CD14-positive monocyte (primary cell): ENCODE measurements around the gene MVB12B. TPM values are rescaled to one million over a fixed set of nuclear protein-coding genes. Genes with fewer than 3 reads are reported as not detected.

Experiments
- DNase-seq, 3 donors: peaks; one replicate each; pipeline ENCODE4 v3.0.0-alpha.2; 2011 to 2022
- H2AFZ ChIP-seq: 2 replicates; pipeline ENCODE4 v1.6.0; 2012; ENCODE audit warnings: mild to moderate bottlenecking, low read depth, low read length, inconsistent platforms; ENCODE audit not compliant: insufficient read depth, poor library complexity, severe bottlenecking
- H3K27ac ChIP-seq, 2 donors: 1 replicate in 1 of 2; 2 replicates in 1 of 2; pipeline ENCODE4 v1.5.1; 2012 to 2013; ENCODE audit warnings: low read length in 2 of 2, control low read depth in 1 of 2, inconsistent platforms in 1 of 2, low read depth in 1 of 2, mild to moderate bottlenecking in 1 of 2
- H3K27me3 ChIP-seq, 2 donors: one replicate each; pipeline versions ENCODE4 v1.6.0 to v1.6.1; 2011 to 2013; ENCODE audit warnings: low read length in 2 of 2; ENCODE audit not compliant: control insufficient read depth in 2 of 2, insufficient read depth in 2 of 2
- H3K36me3 ChIP-seq, 2 donors: replicated peaks in 1 of 2; 1 replicate in 1 of 2; 2 replicates in 1 of 2; pipeline versions ENCODE4 v1.5.1 to v1.6.1; 2012 to 2013; ENCODE audit warnings: low read length in 2 of 2, control low read depth in 1 of 2, inconsistent platforms in 1 of 2, mild to moderate bottlenecking in 1 of 2; ENCODE audit not compliant: insufficient read depth in 2 of 2, control insufficient read depth in 1 of 2
- H3K4me1 ChIP-seq, 2 donors: 1 replicate in 1 of 2; 2 replicates in 1 of 2; pipeline versions ENCODE4 v1.5.1 to v1.6.1; 2012 to 2013; ENCODE audit warnings: low read length in 2 of 2, control low read depth in 1 of 2, inconsistent platforms in 1 of 2, mild to moderate bottlenecking in 1 of 2, moderate library complexity in 1 of 2; ENCODE audit not compliant: insufficient read depth in 2 of 2, control insufficient read depth in 1 of 2
- H3K4me2 ChIP-seq: replicated peaks from 2 replicates; pipeline ENCODE3; 2012; ENCODE audit warnings: low read length, moderate library complexity, mild to moderate bottlenecking; ENCODE audit not compliant: poor library complexity, severe bottlenecking; ENCODE audit errors: extremely low read depth
- H3K4me3 ChIP-seq, 3 experiments: fragments of 200-600 bp in 1 of 3; sonication (generic) in 1 of 3; replicated peaks in 1 of 3; 1 replicate in 2 of 3; 2 replicates in 1 of 3; pipeline ENCODE4 v1.5.1; 2011 to 2013; ENCODE audit warnings: low read length in 3 of 3, mild to moderate bottlenecking in 3 of 3, control low read depth in 2 of 3, low read depth in 2 of 3, inconsistent platforms in 1 of 3, moderate library complexity in 1 of 3
- H3K79me2 ChIP-seq: 2 replicates; pipeline ENCODE4 v1.6.0; 2012; ENCODE audit warnings: mild to moderate bottlenecking, control low read depth, inconsistent platforms, low read length, moderate library complexity; ENCODE audit not compliant: insufficient read depth
- H3K9ac ChIP-seq: 2 replicates; pipeline ENCODE4 v1.6.0; 2017; ENCODE audit warnings: low read length, mild to moderate bottlenecking; ENCODE audit not compliant: insufficient read depth, poor library complexity, severe bottlenecking
- H3K9me3 ChIP-seq, 2 donors: replicated peaks in 1 of 2; 1 replicate in 1 of 2; 2 replicates in 1 of 2; pipeline versions ENCODE4 v1.5.1 to v1.6.1; 2012 to 2013; ENCODE audit warnings: low read length in 2 of 2, control low read depth in 1 of 2; ENCODE audit not compliant: control insufficient read depth in 1 of 2, insufficient read depth in 1 of 2
- H4K20me1 ChIP-seq: 2 replicates; pipeline ENCODE4 v1.6.0; 2012; ENCODE audit warnings: mild to moderate bottlenecking, low read length, control low read depth, moderate library complexity; ENCODE audit not compliant: insufficient read depth
- H3K27ac Mint-ChIP-seq, 7 donors: one replicate each; pipeline ENCODE4 v1.8.0; 2020; ENCODE audit warnings: mild to moderate bottlenecking in 7 of 7, mixed read lengths in 7 of 7, moderate library complexity in 6 of 7, inconsistent platforms in 2 of 7
- H3K27me3 Mint-ChIP-seq, 3 donors: one replicate each; pipeline ENCODE4 v1.8.0; 2021 to 2022; ENCODE audit warnings: low read depth in 3 of 3, mild to moderate bottlenecking in 3 of 3, mixed read lengths in 3 of 3, moderate library complexity in 3 of 3, inconsistent platforms in 1 of 3
- H3K36me3 Mint-ChIP-seq, 2 donors: one replicate each; pipeline ENCODE4 v1.8.0; 2020; ENCODE audit warnings: mixed read lengths in 2 of 2, inconsistent platforms in 1 of 2, mild to moderate bottlenecking in 1 of 2
- H3K4me1 Mint-ChIP-seq: one replicate; pipeline ENCODE4 v1.8.0; 2020; ENCODE audit warnings: mild to moderate bottlenecking, mixed read lengths
- H3K4me3 Mint-ChIP-seq, 2 donors: one replicate each; pipeline ENCODE4 v1.8.0; 2020; ENCODE audit warnings: mild to moderate bottlenecking in 2 of 2, mixed read lengths in 2 of 2, moderate library complexity in 1 of 2
- H3K9me3 Mint-ChIP-seq, 7 donors: one replicate each; pipeline ENCODE4 v1.8.0; 2020 to 2022; ENCODE audit warnings: mixed read lengths in 7 of 7, mild to moderate bottlenecking in 6 of 7, moderate library complexity in 6 of 7, inconsistent platforms in 2 of 7
- WGBS: methylation state at CpG from one replicate; pipeline ENCODE4 v1.1.5; 2013; ENCODE audit warnings: missing lambda C conversion rate; ENCODE audit not compliant: insufficient coverage; 5-methylcytosine and 5-hydroxymethylcytosine counted together
- intact Hi-C, 2 donors: fragments of 100-400 bp; cut with micrococcal nuclease; formaldehyde crosslinking; loops; one replicate each; pipeline versions ENCODE4 v1.15.0 to v1.15.1; 2023
- polyA plus RNA-seq, 3 donors: library from polyadenylated mRNA; depleted of rRNA in 1 of 3; unstranded in 2 of 3; stranded (reverse) in 1 of 3; fragments of 300-500 nt in 2 of 3; fragments of >200 nt in 1 of 3; fragmentation: Illumina TruSeq in 2 of 3; gene quantifications; 1 replicate in 2 of 3; 2 replicates in 1 of 3; pipeline ENCODE4 v1.2.3, GENCODE V29; 2012 to 2021
- TF ChIP-seq, protein P1 (sequence below): fragments of 200-600 bp; IDR thresholded peaks from one replicate; pipeline ENCODE4 v1.8.0; 2022; ENCODE audit warnings: antibody characterized with exemption, mild to moderate bottlenecking

The MVB12B gene
- polyA plus RNA-seq, 3 donors = 2.8 to 8.1 (median 3.5) TPM

DNA sequence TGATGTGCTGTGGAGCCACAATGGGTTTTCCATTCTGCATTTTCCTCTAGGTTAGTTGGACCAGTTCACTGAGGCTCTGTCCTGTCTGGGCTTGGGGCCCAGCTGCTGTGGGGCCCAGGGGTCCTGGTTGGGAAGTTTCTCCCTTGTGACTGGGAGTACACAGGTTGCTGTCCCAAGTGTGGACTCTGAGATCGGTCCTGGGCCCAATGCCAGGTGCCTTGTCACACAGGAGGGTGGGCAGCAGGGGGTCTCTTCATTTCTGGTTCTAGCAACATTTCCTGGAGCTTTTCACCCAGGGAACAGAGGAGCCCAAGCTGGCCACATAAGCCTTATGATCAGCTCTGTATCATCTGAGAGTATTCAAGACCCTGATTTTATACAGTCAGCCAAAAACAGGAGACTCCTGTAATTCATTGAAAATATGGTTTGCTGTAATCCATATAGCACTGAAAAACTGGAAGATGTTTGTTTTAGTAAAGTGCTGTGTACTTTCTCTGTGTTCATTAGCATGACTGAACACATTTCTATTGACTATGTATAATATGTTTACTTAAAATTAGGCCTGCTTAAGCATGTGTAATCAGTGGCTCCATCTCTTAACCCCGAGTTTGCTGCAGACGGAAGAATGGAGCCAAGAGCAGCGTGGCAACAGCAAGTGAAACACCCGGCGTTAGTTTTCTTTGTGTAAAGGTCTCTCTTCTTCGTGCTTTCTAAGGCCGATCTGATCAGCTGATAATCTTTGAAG is 62.5 kb downstream of the MVB12B start:
- Histone ChIP-seq H3K4me1 (peaks cover 33 to 40% of the 10 kb centered on the region in 2 donors), H3K9me3 (no peaks in the 10 kb centered on the region), H4K20me1 (no peaks in the 10 kb centered on the region), H3K27me3 (no peaks in the 10 kb centered on the region), H3K36me3 (peaks cover 10 to 53% of the 10 kb centered on the region in 2 donors), H3K4me3 (peak overlapping the region in 1 of 3 experiments; percentile 55), H3K27ac (peak overlapping the region; percentile 56 to 93), H3K9ac (peak overlapping the region; percentile 46), H3K4me2 (peak overlapping the region; percentile 63), H3K79me2 (no peaks in the 10 kb centered on the region), H2AFZ (peak overlapping the region; percentile 77)
- peaks cover 44 to 71% of the 10 kb centered on the region in 2 donors for H3K36me3 Mint-ChIP-seq
- TF ChIP-seq, protein P1, sequence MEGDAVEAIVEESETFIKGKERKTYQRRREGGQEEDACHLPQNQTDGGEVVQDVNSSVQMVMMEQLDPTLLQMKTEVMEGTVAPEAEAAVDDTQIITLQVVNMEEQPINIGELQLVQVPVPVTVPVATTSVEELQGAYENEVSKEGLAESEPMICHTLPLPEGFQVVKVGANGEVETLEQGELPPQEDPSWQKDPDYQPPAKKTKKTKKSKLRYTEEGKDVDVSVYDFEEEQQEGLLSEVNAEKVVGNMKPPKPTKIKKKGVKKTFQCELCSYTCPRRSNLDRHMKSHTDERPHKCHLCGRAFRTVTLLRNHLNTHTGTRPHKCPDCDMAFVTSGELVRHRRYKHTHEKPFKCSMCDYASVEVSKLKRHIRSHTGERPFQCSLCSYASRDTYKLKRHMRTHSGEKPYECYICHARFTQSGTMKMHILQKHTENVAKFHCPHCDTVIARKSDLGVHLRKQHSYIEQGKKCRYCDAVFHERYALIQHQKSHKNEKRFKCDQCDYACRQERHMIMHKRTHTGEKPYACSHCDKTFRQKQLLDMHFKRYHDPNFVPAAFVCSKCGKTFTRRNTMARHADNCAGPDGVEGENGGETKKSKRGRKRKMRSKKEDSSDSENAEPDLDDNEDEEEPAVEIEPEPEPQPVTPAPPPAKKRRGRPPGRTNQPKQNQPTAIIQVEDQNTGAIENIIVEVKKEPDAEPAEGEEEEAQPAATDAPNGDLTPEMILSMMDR = no peak
- peaks cover 0 to 4% (median 2%) of the 10 kb centered on the region in 3 donors for H3K27me3 Mint-ChIP-seq
- WGBS = 55% methylated on average over 6 of the region's 8 CpGs
- peak overlapping the region in 1 of 2 donors; percentile 69 for H3K4me3 Mint-ChIP-seq
- peaks cover 37% of the 10 kb centered on the region for H3K4me1 Mint-ChIP-seq
- H3K9me3 Mint-ChIP-seq = peaks cover 0 to 3% (median 0%) of the 10 kb centered on the region in 7 donors
- DNase-seq = no peak
- intact Hi-C loops = no loop called here
- H3K27ac Mint-ChIP-seq = peak overlapping the region; percentile 89 to 96 (median 94)

DNA sequence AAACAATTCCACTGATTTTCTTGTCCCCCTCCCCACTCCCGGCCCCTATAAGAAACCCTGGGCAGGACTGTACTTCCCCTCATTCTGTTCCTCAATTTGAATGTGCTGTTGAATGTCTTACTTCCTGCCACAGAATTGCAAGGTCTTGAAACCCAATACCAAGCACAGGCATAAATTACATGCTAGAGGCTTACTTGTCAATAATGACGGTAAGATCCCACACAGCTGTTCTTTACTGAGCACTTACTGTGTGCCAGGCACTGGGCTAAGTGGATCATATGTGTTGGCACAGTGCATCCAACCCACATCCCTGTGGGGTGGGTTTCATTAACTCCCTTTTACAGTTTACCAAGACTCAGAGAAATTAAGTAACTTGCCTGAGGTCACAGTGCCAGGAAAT is 63.4 kb downstream of the MVB12B start:
- intact Hi-C loops = no loop called here
- H3K9me3 ChIP-seq = no peaks in the 10 kb centered on the region
- no CpG with 5 or more reads among the region's 2 CpGs for WGBS
- H3K4me3 Mint-ChIP-seq = peak overlapping the region; percentile 50 to 69
- H3K27me3 Mint-ChIP-seq = peaks cover 0 to 4% (median 2%) of the 10 kb centered on the region in 3 donors
- peak overlapping the region; percentile 89 to 96 (median 94) for H3K27ac Mint-ChIP-seq
- H3K36me3 ChIP-seq = peaks cover 10 to 61% of the 10 kb centered on the region in 2 donors
- TF ChIP-seq, protein P1 = no peak
- peaks cover 51 to 74% of the 10 kb centered on the region in 2 donors for H3K36me3 Mint-ChIP-seq
- peaks cover 0 to 3% (median 0%) of the 10 kb centered on the region in 7 donors for H3K9me3 Mint-ChIP-seq
- peaks cover 33 to 40% of the 10 kb centered on the region in 2 donors for H3K4me1 ChIP-seq
- H3K79me2 ChIP-seq = no peaks in the 10 kb centered on the region
- peak overlapping the region in 2 of 3 experiments; percentile 8 to 55 for H3K4me3 ChIP-seq
- peak overlapping the region; percentile 63 for H3K4me2 ChIP-seq
- peak overlapping the region; percentile 46 for H3K9ac ChIP-seq
- peak overlapping the region; percentile 77 for H2AFZ ChIP-seq
- no peaks in the 10 kb centered on the region for H4K20me1 ChIP-seq
- no peaks in the 10 kb centered on the region for H3K27me3 ChIP-seq
- H3K4me1 Mint-ChIP-seq = peaks cover 41% of the 10 kb centered on the region
- peak overlapping the region; percentile 56 to 93 for H3K27ac ChIP-seq
- peak; percentile 63 to 75 (median 71) for DNase-seq
